ENCODE data around the gene SBF1.

SBF1 gene

GRCh38 chr22:50507421-50507990 is 32.7 kb upstream of the SBF1 start, which contains the start of gene LMF2:
LMF2 (minus strand) TSS chr22:50507702; CDS start chr22:50507675, 27 bp downstream.
- DNase-seq (ENCODE audit: low read depth), result peak; percentile 92

GRCh38 chr22:50506611-50507420 is 32.0 kb upstream of the SBF1 start:
- no peak for DNase-seq (ENCODE audit: low read depth)

- no peak for DNase-seq (ENCODE audit: low read depth)
Observed at GRCh38 chr22:50505776-50506610, 31.2 kb upstream of the SBF1 start.

- DNase-seq (ENCODE audit: low read depth), result no peak
Observed at GRCh38 chr22:50505276-50505775, 30.5 kb upstream of the SBF1 start.

- no peak for DNase-seq (ENCODE audit: low read depth)
Observed at GRCh38 chr22:50504369-50505211, 29.8 kb upstream of the SBF1 start.

GRCh38 chr22:50503475-50504145 is 28.8 kb upstream of the SBF1 start:
- no peak for DNase-seq (ENCODE audit: low read depth)

GRCh38 chr22:50502628-50503474 is 28.0 kb upstream of the SBF1 start:
- no peak for DNase-seq (ENCODE audit: low read depth)

- no peak for DNase-seq (ENCODE audit: low read depth)
Observed at GRCh38 chr22:50502096-50502495, 27.3 kb upstream of the SBF1 start.

GRCh38 chr22:50500452-50500851 is 25.6 kb upstream of the SBF1 start:
- no peak for DNase-seq (ENCODE audit: low read depth)

- peak; percentile 62 for DNase-seq (ENCODE audit: low read depth)
Observed at GRCh38 chr22:50498322-50498890, 23.6 kb upstream of the SBF1 start.

GRCh38 chr22:50497093-50497492 is 22.3 kb upstream of the SBF1 start:
- DNase-seq (ENCODE audit: low read depth), result no peak

GRCh38 chr22:50490531-50491308 is 15.9 kb upstream of the SBF1 start:
- DNase-seq (ENCODE audit: low read depth), result no peak

- no peak for DNase-seq (ENCODE audit: low read depth)
Observed at GRCh38 chr22:50489363-50490243, 14.8 kb upstream of the SBF1 start.

- DNase-seq (ENCODE audit: low read depth), result no peak
Observed at GRCh38 chr22:50488886-50489285, 14.1 kb upstream of the SBF1 start.

- no peak for DNase-seq (ENCODE audit: low read depth)
Observed at GRCh38 chr22:50488006-50488677, 13.3 kb upstream of the SBF1 start.

- DNase-seq (ENCODE audit: low read depth), result no peak
Observed at GRCh38 chr22:50487290-50488005, 12.6 kb upstream of the SBF1 start.
